Sigmoid colon (tissue), 7 donors: ENCODE results near the gene GBGT1. TPM values are rescaled to one million over a fixed set of nuclear protein-coding genes. Genes with fewer than 3 reads are reported as not detected.

Experiments used
- DNase-seq: peaks from one replicate; pipeline ENCODE4 v3.0.0-alpha.2; 2019
- H3K27ac ChIP-seq, 4 donors: fragments of 200-600 bp; sonication (generic); one replicate each; pipeline ENCODE4 v1.5.1; 2016 to 2019; ENCODE audit warnings: mild to moderate bottlenecking in 1 of 4
- H3K27me3 ChIP-seq, 3 donors: fragments of 200-600 bp; sonication (generic); one replicate each; pipeline ENCODE4 v1.5.1; 2019; ENCODE audit warnings: mild to moderate bottlenecking in 1 of 3
- H3K36me3 ChIP-seq, 4 donors: fragments of 200-600 bp; sonication (generic); one replicate each; pipeline ENCODE4 v1.5.1; 2016 to 2019
- H3K4me1 ChIP-seq, 4 donors: fragments of 200-600 bp; sonication (generic); one replicate each; pipeline ENCODE4 v1.5.1; 2017 to 2019
- H3K4me3 ChIP-seq, 4 donors: fragments of 200-600 bp; sonication (generic); one replicate each; pipeline ENCODE4 v1.5.1; 2017 to 2019; ENCODE audit warnings: mild to moderate bottlenecking in 2 of 4, moderate library complexity in 1 of 4
- H3K9me3 ChIP-seq, 4 donors: fragments of 200-600 bp in 3 of 4; sonication (generic) in 3 of 4; one replicate each; pipeline versions ENCODE4 v1.5.1 to v1.6.1; 2013 to 2019
- EP300 ChIP-seq, 4 donors: sonication (generic); formaldehyde crosslinking; IDR thresholded peaks; one replicate each; pipeline ENCODE4 v1.6.1; 2017; ENCODE audit warnings: antibody characterized with exemption in 4 of 4
- POLR2A ChIP-seq, 2 donors: fragments of 450-650 bp; IDR thresholded peaks; one replicate each; pipeline ENCODE4 v1.6.1; 2016; ENCODE audit warnings: antibody characterized with exemption in 2 of 2, mild to moderate bottlenecking in 2 of 2, moderate library complexity in 2 of 2
- POLR2AphosphoS5 ChIP-seq, 4 donors: sonication (generic); formaldehyde crosslinking; IDR thresholded peaks; one replicate each; pipeline ENCODE4 v1.6.1; 2017; ENCODE audit warnings: antibody characterized with exemption in 4 of 4
- WGBS, 2 donors: extraction: QIAGEN DNeasy Blood & Tissue Kit; methylation state at CpG; one replicate each; pipeline ENCODE4 v1.1.7; 2013; 5-methylcytosine and 5-hydroxymethylcytosine counted together
- intact Hi-C: fragments of 100-400 bp; cut with DNase I; formaldehyde crosslinking; loops from one replicate; pipeline ENCODE4 v1.15.1; 2023
- polyA plus RNA-seq, 3 donors: library from polyadenylated mRNA; stranded (reverse); fragments of 200-250 nt; gene quantifications; one replicate each; pipeline ENCODE4 v1.2.3, GENCODE V29; 2013
- total RNA-seq, 4 donors: library from RNA; depleted of rRNA; stranded (reverse); fragments of >200 nt; gene quantifications; one replicate each; pipeline ENCODE4 v1.1.0, GENCODE V29; 2016
- TF ChIP-seq, protein P1 (sequence below), 4 experiments: fragments of 450-650 bp in 3 of 4; fragments of 200-600 bp in 1 of 4; IDR thresholded peaks; one replicate each; pipeline ENCODE4 v1.5.1; 2016 to 2019; ENCODE audit warnings: antibody characterized with exemption in 4 of 4, mild to moderate bottlenecking in 3 of 4, moderate library complexity in 2 of 4
- donor health status: healthy with polysubstance abuse.
- donor health status: Bipolar disorder and iron deficiency.
- donor health status: healthy.

GBGT1 gene
- total and polyA plus RNA-seq, 7 donors = 4.2 to 31.1 (median 9.9) TPM

DNA sequence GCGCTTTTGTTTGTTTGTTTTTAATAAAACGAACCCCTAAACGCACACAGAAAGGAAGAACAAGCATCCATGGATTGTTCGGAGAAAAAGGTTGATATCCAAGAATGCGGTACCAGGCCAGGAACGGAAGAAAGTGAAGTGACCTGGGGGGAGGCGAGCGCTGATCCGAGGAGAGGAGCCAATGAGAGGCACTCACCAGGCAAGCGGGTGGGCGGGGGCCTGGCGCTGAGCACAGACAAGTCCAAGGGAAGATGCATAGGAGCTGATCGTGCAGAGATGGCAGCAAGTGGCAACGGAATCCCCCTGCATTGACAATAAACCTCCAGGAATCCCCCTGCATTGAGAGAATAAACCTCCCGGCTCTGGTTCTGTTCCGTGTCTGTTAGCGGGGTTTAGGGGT lies 36.9 kb upstream of the GBGT1 start:
- WGBS, 2 donors = 88 to 92% methylated on average over 17 of the region's 17 CpGs
- no peaks in the 10 kb centered on the region for H3K4me1 ChIP-seq
- DNase-seq = no peak
- no peak overlapping the region for H3K4me3 ChIP-seq
- H3K27ac ChIP-seq = no peak overlapping the region
- peaks cover 0 to 26% (median 0%) of the 10 kb centered on the region in 3 donors for H3K27me3 ChIP-seq
- no peaks in the 10 kb centered on the region for H3K36me3 ChIP-seq
- intact Hi-C loops = no loop called here
- no peaks in the 10 kb centered on the region for H3K9me3 ChIP-seq
- TF ChIP-seq POLR2A (IDR thresholded peaks at IDR 0.05) = no peak
- TF ChIP-seq EP300 (IDR thresholded peaks at IDR 0.05) = no peak
- TF ChIP-seq, protein P1, sequence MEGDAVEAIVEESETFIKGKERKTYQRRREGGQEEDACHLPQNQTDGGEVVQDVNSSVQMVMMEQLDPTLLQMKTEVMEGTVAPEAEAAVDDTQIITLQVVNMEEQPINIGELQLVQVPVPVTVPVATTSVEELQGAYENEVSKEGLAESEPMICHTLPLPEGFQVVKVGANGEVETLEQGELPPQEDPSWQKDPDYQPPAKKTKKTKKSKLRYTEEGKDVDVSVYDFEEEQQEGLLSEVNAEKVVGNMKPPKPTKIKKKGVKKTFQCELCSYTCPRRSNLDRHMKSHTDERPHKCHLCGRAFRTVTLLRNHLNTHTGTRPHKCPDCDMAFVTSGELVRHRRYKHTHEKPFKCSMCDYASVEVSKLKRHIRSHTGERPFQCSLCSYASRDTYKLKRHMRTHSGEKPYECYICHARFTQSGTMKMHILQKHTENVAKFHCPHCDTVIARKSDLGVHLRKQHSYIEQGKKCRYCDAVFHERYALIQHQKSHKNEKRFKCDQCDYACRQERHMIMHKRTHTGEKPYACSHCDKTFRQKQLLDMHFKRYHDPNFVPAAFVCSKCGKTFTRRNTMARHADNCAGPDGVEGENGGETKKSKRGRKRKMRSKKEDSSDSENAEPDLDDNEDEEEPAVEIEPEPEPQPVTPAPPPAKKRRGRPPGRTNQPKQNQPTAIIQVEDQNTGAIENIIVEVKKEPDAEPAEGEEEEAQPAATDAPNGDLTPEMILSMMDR (IDR thresholded peaks at IDR 0.05) = no peak

DNA sequence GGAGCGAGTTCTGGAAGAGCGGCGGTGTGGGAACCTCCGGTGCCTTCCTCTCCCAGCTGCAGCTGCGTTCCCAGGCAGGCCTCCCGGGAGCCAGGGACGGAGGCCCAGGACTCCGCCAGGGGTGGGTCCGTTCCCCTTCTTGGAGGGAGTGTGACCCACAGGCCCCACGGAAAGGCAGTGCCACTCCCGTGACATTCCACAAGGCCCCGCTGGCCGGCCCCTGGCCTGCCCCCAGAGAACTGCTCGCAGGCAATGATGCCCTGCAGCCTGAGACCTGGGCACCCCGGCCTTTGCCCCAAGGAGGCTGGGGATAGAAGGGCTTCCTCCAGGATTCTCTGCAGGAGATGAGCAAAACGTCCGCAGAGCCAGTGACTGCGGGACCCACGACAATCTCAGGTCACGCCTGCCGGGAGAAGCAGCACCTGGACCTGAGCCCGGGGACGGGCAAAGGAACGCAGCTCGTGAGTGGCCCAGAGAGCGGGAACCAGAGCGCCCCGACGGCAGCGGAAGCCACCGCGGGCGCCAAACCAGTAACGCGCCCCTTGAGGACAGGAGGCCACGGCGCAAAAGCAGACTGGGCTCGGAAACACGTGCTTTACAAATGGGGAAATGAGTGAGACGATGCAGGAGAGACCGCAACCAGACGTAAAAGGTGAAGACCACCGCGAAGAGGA lies 36.1 kb upstream of the GBGT1 start:
- Histone ChIP-seq H3K27ac (peak overlapping the region; percentile 8 to 58 (median 44)), H3K4me3 (peak overlapping the region; percentile 6 to 50 (median 41)), H3K27me3 (peaks cover 0 to 26% (median 0%) of the 10 kb centered on the region in 3 donors), H3K9me3 (no peaks in the 10 kb centered on the region), H3K36me3 (no peaks in the 10 kb centered on the region), H3K4me1 (no peaks in the 10 kb centered on the region)
- no peak for TF ChIP-seq POLR2A (IDR thresholded peaks at IDR 0.05)
- TF ChIP-seq POLR2AphosphoS5 (IDR thresholded peaks at IDR 0.05) = peak in 1 of 4 donors; percentile 20
- intact Hi-C loops = no loop called here
- DNase-seq = no peak
- WGBS, 2 donors = 46 to 73% methylated on average over 44 of the region's 44 CpGs

DNA sequence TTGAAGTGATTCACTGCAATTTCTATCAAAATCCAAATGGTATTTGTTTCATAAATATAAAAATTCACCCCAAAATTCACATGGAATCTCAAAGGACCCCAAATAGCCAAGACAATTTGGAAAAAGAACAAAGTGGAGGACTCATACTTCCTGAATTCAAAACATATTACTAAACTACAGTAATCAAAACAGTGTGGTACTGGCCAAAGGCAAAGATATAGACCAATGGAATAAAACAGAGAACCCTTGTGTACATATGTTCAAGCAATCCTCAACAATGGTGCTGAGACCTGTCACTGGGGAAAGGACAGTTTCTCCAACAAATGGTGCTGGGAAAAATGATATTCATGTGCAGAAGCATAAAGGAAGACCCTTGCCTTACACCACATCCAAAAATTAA lies 31.3 kb upstream of the GBGT1 start:
- Histone ChIP-seq H3K27ac (no peak overlapping the region), H3K36me3 (no peaks in the 10 kb centered on the region), H3K9me3 (no peaks in the 10 kb centered on the region), H3K4me3 (no peak overlapping the region), H3K27me3 (peaks cover 0 to 23% (median 8%) of the 10 kb centered on the region in 3 donors), H3K4me1 (no peaks in the 10 kb centered on the region)
- TF ChIP-seq, protein P1 (IDR thresholded peaks at IDR 0.05) = no peak
- TF ChIP-seq POLR2AphosphoS5 (IDR thresholded peaks at IDR 0.05) (no peak), POLR2A (IDR thresholded peaks at IDR 0.05) (no peak), EP300 (IDR thresholded peaks at IDR 0.05) (no peak)
- intact Hi-C loops = no loop called here
- DNase-seq = no peak

DNA sequence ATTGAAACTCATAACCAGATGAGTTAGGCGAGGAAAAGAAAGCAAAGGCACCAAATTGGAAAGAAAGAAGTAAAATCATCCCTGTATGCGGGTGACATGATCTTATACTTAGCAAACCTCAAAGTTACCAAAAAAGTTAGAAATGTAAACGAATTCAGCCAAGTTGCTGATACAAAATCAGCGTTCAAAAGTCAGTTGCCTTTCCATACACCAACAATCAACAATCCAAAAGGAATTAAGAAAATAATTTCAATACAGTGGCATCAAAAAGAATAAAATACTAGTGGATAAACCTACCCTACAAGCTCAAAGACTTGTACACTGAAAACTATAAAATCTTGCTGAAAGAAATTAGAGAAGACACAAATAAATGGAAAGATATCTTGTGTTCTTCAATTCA lies 30.9 kb upstream of the GBGT1 start:
- Histone ChIP-seq H3K4me3 (no peak overlapping the region), H3K36me3 (no peaks in the 10 kb centered on the region), H3K27ac (no peak overlapping the region), H3K27me3 (peaks cover 0 to 18% (median 8%) of the 10 kb centered on the region in 3 donors), H3K9me3 (no peaks in the 10 kb centered on the region), H3K4me1 (no peaks in the 10 kb centered on the region)
- no peak for TF ChIP-seq EP300 (IDR thresholded peaks at IDR 0.05)
- TF ChIP-seq, protein P1 (IDR thresholded peaks at IDR 0.05) = no peak
- TF ChIP-seq POLR2A (IDR thresholded peaks at IDR 0.05) = no peak
- TF ChIP-seq POLR2AphosphoS5 (IDR thresholded peaks at IDR 0.05) = no peak
- 84% methylated on average over 4 of the region's 4 CpGs for WGBS, 2 donors
- no peak for DNase-seq
- intact Hi-C loops = no loop called here

DNA sequence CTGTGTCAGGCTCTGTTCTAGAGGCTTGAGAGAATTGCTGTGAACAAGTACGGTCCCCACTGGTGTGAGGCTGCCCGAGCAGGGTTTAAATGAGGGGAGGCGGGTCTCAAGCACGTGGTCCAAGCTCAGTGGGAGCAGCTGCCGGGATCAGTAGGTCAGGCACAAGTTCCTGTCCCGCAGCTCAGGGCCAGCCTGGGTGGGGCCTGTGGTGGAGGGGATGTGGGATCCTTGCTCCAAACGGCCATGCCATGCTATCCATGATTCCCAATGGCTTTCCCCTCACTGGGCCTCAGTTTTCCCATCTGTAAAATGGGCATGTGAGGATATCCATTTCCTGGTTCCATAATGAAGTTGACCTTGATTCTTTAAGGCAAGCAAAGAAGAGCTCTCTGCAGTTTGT lies 28.3 kb upstream of the GBGT1 start:
- intact Hi-C loops = no loop called here

More for the DNA sequence above, 28.3 kb upstream of the GBGT1 start:
- no peak for DNase-seq
- Histone ChIP-seq H3K4me1 (no peaks in the 10 kb centered on the region), H3K27ac (no peak overlapping the region), H3K9me3 (no peaks in the 10 kb centered on the region), H3K36me3 (no peaks in the 10 kb centered on the region), H3K27me3 (peaks cover 0 to 22% (median 8%) of the 10 kb centered on the region in 3 donors), H3K4me3 (no peak overlapping the region)
- TF ChIP-seq POLR2AphosphoS5 (IDR thresholded peaks at IDR 0.05) = no peak
- no peak for TF ChIP-seq EP300 (IDR thresholded peaks at IDR 0.05)
- TF ChIP-seq, protein P1 (IDR thresholded peaks at IDR 0.05) = no peak
- TF ChIP-seq POLR2A (IDR thresholded peaks at IDR 0.05) = no peak
- WGBS, 2 donors = 43 to 66% methylated on average over 7 of the region's 7 CpGs
